GM12872 (cell line): ENCODE results near the gene HM13.

Experiments used
- TF ChIP-seq, protein P1 (sequence below): IDR thresholded peaks from 3 replicates; pipeline ENCODE4 v1.5.1; 2011; ENCODE audit warnings: low read depth, mild to moderate bottlenecking, low read length, moderate library complexity; ENCODE audit not compliant: insufficient read depth

The HM13 gene

GRCh38 chr20:31605031-31605901 lies 91.0 kb downstream of the HM13 start, which contains the start of gene ID1:
TSS of gene ID1 (plus strand) at chr20:31605289. CDS start at chr20:31605388, 99 bp downstream.
- TF ChIP-seq, protein P1, sequence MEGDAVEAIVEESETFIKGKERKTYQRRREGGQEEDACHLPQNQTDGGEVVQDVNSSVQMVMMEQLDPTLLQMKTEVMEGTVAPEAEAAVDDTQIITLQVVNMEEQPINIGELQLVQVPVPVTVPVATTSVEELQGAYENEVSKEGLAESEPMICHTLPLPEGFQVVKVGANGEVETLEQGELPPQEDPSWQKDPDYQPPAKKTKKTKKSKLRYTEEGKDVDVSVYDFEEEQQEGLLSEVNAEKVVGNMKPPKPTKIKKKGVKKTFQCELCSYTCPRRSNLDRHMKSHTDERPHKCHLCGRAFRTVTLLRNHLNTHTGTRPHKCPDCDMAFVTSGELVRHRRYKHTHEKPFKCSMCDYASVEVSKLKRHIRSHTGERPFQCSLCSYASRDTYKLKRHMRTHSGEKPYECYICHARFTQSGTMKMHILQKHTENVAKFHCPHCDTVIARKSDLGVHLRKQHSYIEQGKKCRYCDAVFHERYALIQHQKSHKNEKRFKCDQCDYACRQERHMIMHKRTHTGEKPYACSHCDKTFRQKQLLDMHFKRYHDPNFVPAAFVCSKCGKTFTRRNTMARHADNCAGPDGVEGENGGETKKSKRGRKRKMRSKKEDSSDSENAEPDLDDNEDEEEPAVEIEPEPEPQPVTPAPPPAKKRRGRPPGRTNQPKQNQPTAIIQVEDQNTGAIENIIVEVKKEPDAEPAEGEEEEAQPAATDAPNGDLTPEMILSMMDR, result no peak

DNA sequence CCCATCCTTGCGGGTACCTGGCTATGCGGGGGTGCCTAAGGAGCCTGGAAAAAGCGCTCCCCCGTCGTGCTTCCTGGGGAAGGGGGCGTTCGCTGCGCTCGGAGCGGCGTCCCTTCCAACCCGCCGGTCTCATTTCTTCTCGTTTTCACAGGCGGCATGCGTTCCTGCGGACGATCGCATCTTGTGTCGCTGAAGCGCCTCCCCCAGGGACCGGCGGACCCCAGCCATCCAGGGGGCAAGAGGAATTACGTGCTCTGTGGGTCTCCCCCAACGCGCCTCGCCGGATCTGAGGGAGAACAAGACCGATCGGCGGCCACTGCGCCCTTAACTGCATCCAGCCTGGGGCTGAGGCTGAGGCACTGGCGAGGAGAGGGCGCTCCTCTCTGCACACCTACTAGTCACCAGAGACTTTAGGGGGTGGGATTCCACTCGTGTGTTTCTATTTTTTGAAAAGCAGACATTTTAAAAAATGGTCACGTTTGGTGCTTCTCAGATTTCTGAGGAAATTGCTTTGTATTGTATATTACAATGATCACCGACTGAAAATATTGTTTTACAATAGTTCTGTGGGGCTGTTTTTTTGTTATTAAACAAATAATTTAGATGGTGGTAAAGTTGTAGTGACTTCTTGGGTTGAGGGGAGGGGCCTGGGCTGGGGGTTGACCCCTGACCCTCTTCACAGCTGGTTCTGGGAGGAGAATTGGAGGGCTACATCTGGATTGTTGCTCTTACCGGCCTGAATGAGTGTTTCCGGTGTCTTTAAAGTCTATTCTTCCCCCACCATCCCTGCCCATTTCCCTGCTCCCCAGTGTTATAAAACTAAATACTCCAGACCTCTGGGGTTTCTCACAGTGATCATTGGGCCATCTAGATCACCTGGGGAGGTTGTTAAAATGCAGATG lies 91.9 kb downstream of the HM13 start:
- TF ChIP-seq, protein P1, result no peak

DNA sequence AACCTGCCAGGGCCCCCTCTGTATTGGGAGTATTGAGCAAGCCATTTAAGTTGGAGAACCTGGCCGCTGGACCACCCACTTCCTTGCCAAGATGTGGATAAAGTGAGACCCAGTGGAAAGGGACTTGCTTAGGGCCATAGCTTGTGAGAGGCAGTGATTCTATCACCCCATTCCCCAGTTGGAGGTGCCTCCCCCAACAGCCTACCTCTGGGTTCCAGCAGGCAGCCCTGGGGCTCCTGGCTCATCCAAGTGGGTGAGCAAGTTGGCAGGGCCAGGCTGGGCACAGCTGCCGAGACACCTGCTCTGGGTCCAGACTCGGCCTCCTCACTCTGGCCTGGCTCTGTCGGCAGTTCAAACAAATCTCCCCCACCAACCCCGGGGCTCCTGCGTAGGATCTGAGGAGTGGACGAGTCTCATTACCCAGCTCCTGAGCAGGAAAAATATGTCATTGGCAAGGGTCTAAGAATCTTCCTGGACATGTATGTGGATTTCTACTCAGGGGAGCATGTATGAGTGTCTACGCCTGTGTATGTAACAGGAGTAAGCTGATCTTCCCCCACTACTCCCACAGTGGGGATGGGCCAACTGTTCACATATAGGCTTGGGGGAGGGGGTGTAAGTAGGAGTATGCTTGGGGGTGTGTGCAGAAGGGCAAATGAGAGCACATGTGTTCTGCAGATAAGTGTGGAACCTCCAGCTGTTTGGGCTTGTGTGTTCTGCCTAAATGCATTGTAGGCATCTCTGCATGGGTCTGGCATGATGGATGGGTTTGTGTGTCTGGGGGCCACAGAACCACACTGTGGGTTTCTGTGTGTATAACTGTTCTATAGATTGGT lies 92.8 kb downstream of the HM13 start:
- TF ChIP-seq, protein P1, result no peak

GRCh38 chr20:31607640-31608250 lies 93.5 kb downstream of the HM13 start:
- TF ChIP-seq, protein P1, result no peak

GRCh38 chr20:31608251-31608945 lies 94.2 kb downstream of the HM13 start:
- TF ChIP-seq, protein P1, result no peak

DNA sequence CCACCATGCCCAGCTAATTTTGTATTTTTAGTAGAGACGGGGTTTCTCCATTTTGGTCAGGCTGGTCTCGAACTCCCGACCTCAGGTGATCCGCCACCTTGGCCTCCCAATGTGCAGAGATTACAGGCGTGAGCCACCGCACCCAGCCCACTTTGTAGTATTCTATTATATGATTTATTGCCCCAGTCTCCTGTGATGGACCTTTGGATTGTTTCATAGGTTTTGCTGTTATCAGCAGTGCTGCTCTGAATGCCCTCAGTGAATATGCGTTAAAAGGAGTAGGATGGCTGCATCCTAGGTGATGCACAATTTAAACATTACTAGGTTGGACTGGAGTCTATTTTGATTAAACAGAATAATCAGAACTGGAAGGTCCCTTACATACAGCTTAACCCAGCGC lies 101.2 kb downstream of the HM13 start:
- TF ChIP-seq, protein P1, result no peak
